Activated CD4-positive, alpha-beta T cell treated with anti-CD3 and anti-CD28 coated beads, Interleukin-2, amount 50 U/mL, for 4 hours (primary cell): ENCODE results near the gene TRPV5.

Experiments used
- DNase-seq, 2 experiments: peaks; one replicate each; pipeline ENCODE4 v3.0.0-alpha.2; 2020

TRPV5 gene

DNA sequence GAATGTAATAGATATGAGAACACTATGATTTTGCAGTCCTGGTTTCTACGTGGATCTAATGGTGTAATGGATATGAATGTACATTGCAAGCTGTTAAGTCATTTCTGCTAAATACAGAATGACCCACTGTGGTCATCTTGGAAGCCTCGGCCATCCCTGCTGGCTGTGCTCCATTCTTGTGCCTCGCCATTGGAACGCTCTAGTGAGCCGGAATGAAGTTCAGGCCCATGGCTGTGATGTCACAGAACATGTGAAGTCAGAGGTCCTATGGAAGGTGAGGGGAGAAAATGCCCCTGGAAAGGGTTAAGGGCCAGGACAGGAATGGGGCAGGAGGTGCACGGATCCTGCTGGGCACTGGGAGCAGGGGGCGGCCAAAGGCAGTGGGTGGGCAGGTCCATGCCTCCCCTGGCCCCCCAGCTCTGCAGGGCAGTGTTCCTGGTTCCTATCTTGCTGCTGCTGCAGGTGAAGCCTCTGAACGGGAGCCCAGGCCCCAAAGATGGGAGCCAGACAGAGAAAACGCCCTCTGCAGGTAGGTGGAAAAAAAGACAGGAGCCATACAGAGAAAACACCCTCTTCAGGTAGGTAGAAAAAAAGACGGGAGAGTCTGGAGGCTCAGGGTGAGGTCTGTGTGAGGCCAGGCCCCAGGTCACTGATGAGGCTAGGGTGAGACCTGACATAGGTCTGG lies 5.8 kb upstream of the TRPV5 start, which contains the start of gene LLCFC1:
LLCFC1 (plus strand) TSS at position 259 of the 685 bp plus-strand sequence; CDS start at position 397, 138 bp downstream.
- DNase-seq, result no peak

DNA sequence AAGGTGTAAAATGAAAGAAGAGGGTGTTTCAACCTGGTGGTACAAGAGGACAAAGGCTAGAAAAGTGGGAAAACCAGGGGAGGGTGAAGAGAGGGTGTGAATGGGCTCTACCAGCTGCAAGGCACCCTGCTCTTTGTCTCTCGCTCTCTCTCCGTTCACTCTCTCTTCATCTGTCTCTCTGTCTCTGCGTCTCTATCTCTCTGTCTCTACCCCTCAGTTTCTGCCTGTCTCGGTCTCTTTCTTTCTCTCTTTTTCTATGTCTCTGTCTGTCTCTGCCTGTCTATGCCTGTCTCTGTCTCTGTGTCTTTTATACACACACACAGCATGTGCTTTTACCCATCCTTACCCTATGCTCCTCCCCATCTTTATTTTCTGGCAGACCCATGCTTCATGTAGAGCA lies 5.1 kb upstream of the TRPV5 start:
- DNase-seq, result no peak

DNA sequence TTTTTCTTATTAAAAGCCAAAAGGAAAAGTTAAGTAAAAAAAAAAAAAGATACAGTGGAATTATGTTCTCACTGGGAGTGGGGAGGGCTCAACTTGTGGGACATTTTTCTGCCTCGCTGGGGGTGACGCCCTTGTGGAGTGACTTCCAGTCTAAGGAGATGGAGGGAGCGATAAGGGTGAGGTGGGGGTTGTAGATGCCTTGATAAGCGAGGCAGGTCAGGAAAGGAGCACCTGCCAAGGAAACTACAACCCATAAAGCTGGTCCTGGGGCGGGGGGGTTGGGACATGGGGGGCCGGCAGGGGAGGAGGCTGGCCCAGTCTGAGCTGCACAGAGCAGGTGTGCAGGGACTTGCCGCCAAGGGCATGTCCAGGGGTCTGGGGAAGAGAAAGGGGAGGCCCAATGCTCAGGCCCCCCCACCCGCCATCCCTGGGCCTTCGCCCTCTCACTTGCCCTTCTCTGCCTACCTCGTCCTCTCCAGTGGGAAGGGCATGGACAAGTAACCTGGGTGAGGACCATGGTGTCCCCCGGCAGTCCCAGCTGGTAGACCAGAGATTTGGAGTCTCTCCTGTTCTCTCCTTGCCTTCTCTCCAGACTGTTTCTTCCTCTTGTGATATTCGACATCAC lies 2.5 kb upstream of the TRPV5 start:
- no peak for DNase-seq

DNA sequence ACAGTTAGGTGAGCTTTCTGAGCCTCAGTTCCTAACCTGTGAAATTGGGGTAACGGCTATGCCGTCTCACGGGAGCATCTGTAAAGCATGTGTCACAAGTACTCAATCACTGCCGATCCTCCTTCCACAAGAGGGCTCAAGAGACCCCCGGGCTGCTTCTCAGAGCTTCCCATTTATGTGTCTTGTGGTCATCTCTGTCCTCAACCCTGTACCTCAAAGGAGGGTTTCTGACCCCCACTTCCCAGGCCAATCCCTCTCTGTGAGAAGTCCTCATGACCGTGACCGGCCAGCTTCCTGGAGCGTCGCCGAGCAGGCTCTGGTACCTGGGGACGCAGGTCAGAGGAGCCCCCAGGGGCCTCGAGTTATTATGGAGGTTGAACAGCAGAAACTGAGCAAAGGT lies 510 bp upstream of the TRPV5 start:
- no peak for DNase-seq

DNA sequence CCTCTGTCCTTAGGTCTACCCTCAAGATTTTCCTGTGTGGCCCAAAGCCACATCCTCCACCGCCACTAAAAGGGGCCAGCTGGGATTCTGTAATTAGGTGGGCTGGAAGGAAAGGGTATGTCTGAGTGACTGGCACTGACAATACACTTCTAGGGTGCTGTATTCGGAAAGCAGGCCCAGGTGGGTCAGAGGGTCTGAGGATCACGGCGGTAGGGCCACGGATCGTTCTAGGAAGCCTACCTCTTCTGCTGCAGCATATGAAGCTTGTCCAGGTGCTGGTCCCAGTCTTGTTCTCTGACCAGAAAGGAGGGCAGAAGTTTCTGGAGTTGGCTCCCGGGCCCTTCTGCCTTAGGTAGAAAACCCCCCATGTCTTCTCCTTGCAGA lies 462 bp downstream of the TRPV5 start:
- DNase-seq, result no peak

DNA sequence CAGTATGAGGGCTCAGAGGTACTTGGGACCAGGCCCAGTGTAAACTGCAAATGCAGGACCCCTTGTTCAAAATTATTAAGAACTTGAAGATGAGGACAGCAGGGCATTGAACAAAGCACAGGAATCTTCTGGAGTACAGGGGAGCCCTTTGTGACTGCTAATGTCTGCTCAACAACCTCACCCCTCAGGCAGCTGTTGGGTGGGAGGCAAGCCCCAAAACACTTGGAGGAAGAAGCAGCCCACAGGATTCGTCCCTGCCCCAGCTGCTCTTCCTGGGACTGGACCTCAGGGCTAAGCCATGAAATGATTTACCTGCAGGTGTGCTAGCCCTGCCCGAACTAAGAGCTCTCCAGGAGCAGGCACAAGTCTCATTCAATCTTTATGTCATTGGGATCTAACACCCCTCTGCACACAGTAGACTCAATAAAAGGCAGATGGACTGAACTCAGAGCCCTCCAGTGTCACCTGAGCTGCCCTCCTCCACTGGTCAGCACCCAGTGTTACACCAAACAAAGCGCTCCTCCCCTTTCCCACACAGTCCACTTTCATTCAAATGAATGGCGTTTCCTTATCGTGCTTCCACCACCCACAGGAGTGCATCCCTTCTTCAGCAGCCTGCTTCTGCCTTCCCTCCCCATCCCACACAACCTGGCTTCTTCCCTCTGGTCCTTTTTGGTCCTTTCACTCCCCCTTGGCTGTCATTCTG lies 1.0 kb downstream of the TRPV5 start:
- DNase-seq, result no peak

DNA sequence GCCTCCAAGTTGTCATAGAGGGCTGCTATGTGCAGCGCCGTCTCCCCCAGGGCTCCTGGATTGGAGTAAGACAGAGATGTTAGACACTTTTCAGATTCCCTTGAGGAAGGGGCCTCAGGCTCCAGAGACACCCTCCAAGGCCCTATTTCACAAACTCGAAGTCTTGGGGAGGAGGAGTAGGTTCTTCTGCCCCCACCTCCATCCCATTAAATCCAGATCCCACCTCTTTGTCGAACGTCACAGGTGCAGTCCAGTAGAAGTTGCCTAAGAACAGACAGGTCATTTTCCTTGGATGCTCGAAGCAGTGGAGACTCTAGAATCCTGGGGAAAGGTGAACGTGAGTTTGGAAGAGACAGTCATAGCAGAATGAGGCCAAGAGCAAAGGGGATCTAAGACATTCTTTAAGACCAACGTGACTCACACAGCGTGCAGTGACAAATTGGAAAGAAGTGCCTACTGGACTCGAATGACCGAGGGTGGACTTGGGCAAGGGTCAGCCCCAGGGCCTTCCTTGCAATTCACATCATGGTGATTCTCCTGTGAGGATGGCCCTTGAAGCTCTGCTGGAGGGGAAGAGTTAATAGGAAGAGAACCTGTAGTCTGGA lies 3.3 kb downstream of the TRPV5 start:
- no peak for DNase-seq

DNA sequence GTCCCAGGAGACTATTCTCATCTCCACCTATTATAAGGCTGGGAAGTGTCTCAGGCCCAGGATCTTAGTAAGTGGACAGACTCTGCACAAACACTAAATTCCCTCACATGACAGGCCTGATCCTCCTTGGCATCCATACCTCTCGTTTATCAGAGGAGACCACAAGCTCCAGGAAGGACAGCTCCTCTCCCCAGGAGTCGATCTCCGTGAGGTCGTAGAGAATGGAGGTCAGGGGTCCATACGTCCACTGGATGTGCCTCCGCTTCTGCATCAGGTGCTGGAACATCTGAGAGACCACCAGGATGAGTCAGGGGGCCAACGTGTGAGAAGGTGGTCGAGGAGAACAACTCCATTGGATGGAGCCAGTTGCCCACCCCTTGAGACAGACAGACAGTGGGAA lies 5.6 kb downstream of the TRPV5 start:
- no peak for DNase-seq

DNA sequence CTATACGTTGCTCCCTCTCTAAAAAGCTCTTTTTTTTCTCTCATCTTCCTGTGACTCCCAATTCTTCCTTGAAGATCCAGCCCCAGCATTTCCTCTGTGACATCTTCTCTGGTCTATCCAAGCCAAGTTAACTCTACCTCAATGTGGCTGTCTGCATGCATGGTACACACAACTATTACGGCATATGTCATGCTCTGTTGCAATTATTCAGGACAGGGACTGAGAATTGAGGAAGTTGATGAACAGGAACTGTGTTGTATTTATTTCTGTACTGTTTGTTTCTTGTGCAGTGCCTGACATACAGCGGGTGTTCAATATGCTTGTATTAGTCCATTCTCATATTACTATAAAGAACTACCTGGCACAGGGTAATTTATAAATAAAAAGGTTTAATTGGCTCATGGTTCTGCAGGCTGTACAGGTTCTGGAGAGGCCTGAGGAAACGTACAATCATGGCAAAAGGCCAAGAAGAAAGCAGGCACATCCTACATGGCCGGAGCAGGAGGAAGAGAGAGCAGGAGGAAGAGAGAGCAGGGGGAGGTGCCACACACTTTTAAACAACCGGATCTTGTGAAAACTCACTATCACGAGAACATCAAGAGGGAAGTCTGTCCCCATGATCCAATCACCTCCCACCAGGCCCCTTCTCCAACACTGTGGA lies 6.3 kb downstream of the TRPV5 start:
- no peak for DNase-seq

DNA sequence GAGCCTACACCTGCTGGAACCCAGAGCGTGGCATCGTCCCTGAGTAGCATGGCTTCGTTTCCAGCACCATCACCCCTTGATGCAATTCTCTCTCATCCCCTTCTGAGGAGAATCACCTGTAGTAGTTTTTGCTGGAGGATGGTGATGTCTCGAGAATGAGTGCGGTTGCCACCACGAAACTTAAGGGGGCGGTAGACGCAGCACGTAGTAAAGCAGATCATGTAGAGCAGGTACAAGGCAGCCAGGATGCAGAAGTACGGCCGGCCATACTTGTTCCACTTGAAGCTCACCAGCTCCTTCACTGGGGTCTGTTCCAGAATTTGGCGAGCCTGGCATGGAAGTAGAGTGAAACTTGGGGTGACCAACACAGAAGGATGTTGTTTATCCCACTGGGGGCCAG lies 8.1 kb downstream of the TRPV5 start:
- DNase-seq, result no peak

DNA sequence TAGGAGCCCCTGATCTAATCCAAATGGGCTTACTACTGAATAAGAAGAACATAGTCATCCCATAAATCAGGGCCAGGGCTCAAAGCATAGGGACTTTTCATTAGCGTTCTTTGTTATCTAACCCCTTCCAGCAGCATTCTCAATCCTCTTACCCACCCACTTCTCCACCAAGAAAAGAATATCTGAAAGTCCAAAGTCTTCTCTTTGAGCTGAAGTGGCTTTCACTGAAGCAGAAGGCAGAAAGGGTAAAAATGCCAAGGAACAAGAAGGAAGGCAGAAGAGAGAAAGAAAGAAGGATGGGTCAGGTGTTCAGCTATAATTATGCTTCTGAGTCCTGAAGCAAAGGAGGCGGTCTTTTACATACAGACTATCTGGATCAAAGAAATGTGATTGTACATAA lies 10.2 kb downstream of the TRPV5 start:
- DNase-seq, result no peak

DNA sequence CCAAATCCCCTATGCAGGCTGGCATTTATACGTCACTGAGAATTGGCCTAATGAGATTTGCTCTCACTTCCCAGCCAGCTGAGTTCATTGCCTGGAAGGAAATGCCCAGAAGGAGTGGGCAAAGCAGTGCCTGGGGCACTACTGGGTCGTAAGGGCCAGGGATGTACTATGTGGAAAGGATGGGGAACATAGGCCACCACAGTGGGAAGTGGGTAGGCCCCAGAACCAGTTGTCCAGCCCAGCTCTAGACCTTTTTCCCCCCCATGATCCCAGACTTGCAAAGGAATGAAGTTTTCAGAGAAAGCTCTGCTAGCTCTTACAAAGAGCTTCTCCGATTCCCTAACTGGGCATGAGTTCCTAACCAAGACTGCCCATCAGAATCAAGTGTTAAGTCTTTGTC lies 13.9 kb downstream of the TRPV5 start:
- DNase-seq, result no peak

DNA sequence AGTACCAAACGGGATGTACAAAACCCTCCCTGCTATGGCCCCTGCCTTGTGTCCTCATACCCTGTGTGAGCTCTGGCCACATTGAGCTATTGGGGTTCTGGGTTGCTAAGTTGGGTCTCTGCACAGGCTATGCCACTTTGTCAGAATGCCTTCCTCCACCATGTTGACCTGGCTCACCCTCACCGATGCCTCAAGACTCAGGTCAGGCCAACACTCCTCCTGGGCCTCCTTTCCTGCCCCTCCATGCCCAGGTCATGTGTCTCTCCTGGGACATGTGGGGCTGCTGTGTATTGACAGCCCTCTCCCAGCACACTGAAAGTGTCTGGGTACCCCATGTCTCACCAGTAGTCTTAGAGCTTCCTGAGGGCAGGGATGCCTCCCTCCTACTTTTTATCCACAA lies 14.6 kb downstream of the TRPV5 start:
- no peak for DNase-seq

DNA sequence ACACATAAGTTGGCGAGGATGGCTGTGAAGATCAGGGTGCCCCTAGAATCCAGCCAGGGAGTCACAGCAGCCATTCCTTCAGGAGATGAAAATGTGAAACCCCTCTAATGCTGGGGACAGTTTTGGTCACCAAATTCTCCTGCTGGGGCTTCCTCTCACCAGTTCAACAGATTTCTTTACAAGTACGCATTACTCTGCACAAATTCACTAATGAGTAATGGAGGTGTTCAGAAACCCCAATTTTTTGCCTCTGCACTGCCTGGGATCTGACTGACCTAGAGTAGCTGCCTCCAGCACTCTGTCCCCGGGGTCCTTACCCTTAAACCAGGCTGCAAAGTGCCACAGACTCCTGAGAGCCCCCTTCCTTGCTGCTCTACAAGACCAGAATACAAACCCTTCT lies 16.1 kb downstream of the TRPV5 start:
- DNase-seq, result no peak

DNA sequence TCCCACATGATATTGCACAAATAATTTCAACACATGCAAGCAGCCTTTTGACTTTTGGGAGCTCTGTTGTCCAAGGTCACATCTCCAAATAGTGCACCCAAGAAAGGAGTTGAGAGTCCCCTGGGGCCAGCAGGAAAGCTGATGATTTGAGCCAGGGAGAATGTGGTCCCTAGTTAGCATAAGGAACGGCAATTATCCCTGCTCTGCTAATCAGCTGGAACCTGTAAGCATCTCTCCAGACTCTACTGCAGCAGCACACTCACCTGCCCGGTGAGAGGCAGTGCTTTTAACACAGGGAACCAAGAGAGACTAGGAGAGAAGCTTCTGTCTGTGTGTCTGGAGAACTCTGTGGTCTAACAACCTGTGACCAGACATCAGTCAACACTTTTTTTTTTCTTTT lies 17.0 kb downstream of the TRPV5 start:
- DNase-seq, result no peak

DNA sequence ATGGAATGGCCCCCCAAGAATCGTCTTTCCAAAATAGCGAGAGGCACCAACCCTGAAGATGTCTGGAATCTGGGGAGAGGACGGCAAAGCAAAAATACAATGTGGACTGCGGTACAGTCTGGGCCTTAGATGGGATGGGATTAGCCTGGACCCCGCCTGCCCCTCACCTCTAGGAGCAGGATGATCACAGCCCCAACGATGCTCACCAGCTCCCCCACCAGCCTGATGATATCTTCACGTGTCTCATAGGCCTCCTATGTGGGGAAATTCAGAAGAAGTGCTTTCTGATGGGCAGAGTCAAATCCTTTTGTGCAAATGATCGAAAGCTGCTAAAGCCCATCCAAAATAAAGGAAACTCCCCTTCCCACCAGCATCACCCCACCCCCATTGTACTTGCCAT lies 18.2 kb downstream of the TRPV5 start:
- DNase-seq, result no peak

DNA sequence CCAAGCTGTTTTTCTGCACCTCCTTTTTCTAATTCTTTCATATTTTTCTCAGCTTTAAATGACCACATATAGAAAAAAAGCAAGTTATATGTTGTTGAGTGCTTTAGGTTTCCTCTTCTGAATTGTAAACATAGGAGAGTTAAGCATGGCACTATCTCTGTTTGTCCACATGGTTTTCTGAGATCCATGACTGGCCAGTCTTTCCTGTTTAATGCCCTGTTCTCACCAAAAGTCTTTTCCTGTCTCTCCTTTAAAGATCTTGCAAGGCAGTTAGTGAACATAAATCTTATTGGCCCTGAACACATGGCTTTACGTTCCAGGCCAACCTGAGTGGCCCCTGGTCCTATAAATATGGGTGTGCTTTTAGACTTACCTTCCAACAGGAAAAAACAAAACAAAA lies 19.4 kb downstream of the TRPV5 start:
- DNase-seq, result no peak

DNA sequence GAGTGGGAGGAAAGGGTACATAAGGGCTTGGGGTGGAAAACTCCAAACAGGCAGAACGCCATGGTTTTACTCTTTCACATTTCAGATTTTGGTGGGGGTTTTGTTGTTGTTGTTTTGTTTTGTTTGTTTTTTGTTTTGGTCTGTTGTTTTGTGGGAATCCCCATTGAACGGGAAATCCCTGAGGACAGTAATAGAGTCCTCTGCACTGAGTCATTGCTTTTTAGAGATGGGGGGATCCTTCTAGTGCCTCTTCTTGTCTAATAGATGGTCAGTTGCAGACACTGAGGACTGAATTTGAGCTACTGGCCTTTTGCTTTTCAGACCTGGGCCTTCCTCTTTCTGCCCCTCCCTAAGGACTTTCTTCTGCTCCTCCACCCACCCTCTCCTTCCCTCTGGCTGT lies 20.0 kb downstream of the TRPV5 start:
- no peak for DNase-seq

DNA sequence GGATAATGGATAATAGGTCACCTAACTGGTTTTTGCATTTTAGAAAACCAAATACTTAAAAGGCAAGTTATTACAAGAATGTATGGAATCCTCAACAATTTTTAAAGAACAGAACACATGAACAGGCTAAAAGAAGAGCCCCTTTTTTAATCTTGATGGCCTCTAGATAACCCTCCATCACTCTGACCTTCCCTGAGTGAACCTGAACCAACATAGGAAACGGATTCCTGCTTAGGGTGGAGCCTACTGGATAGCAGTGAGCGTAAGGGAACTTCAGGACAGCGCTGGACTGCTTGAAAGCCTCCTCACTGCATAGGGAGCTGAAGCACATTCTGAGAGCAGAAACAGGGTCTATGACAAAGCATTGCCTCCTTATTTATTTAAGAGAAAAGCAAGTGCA lies 20.5 kb downstream of the TRPV5 start:
- no peak for DNase-seq

DNA sequence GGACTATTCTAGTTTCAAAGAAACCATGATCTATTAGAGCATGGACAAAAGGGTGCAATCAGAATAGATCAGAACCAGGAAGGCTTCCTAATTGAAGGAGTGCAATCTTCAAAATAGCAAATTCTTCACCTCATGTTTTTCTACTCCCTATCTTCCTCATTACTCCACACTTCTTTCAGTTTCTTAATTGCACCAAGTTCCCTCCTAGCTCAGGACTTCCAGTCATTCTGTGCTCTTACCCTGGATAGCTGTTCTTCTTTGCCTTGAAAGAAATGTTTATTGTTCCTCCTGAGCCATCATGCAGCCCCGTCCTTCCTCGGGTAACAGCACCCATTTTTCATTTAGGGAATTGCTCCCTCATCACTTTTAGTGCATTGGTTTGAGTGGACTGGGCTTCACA lies 23.1 kb downstream of the TRPV5 start:
- no peak for DNase-seq

DNA sequence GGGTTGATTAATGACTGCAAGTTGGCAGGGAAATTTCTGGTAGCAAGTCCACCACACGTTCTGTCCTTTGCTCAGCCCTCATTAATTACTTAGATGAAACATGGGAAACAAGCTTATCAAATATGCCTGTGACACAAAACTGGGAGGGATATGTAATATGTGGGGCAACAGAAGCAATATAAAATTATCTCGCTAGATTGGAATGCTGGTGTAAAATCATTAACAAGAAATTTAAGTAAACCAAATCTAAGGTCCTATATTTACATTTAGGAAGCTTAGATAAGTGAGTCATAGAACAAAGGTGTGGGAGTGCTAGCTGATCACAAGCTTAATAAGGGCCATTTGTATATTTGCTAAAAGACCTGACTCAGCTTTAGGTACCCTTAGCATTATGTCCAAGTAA lies 23.5 kb downstream of the TRPV5 start:
- no peak for DNase-seq

DNA sequence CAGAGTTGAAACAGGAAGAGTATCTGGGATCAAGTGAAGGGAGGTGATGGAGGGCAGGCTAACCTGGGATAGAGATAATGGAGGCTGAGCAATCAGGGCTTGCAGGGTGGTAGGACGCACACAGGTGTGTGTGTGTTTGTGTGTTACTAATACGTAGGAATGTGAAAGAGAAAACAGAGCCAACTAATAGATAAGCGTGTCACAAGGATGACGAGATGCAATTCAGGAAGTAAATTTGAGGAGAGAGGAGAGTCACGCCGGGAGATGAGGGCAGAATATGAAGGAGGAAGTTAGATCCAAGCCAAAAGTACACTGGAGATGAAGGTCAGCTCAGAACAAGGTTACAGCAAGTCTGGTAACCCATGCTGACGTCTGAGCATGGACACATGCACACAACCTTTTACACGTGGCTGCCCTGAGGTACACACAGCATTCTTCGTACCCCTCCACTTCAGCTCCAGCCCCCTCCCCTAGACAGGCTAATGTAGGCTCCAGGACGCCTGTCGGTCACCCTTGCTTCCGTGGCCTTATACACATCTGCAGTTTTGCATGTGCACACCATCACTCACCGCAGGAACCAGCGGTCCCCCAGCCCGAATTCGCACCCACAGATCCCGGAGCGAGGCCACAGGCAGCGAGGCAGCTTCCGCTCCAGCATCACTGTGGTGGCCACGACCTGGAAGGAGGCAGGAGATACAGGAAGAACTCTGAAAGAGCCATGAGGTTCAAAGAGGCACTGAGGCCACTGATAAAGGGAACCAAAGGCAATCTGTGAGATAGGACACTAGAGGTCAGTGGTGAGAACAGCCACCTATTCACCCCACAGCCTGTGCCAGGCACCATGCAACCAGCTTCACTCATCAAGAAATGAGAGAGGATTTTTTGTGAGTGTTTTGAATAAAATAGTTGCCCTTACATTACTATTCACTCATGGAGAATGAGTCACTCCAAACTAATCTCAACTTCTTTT lies 24.3 kb downstream of the TRPV5 start:
- DNase-seq, result no peak
